ENCODE results near the gene CCSAP.
A peak's percentile ranks its signal among the peaks of the same experiment; 100 is the strongest.
"Not testable (repeated sequence)": the region's sequence is repeated elsewhere in the genome, so short reads cannot be mapped to it uniquely, and the experiment has no call there.

The CCSAP gene

DNA sequence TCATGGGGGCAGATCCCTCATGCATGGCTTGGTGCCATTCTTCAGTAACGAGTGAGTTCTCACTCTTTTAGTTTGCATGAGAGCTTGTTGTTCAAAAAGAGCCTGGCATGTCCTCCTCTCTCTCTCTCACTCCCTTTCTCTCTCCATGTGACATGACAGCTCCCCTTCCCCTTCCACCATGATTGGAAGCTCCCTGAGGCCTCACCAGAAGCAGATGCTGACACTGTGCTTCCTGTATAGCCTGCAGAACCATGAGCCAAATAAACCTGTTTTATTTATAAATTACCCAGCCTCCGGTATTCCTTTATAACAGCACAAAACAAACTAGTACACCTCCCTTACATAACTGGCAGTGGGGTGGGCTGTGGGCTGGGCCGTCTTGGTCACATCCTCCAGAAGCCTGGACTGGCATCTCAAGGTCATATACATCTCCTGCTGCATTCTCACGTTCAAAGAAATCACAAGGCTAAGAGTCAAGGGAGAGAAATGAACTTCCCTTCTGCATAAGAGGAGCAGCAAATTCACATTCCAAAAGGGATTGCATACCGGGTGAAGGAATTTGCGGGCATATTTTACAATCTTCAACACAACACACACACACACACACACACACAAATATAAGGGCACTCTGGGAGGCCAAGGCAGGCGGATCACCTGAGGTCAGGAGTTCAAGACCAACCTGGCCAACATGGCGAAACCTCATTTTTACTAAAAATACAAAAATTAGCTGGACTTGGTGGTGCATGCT is 2.3 kb upstream of the CCSAP start:
- H3K4me1 Mint-ChIP-seq = peaks cover 21% of the 10 kb centered on the region
- no peaks in the 10 kb centered on the region for H3K36me3 Mint-ChIP-seq (ENCODE audit: low read depth)
- H3K4me3 Mint-ChIP-seq = no peak overlapping the region
- DNase-seq (no peak), ATAC-seq (no peak)
- H3K27me3 Mint-ChIP-seq = peaks cover 17% of the 10 kb centered on the region
- H3K9me3 Mint-ChIP-seq = peaks cover 6% of the 10 kb centered on the region
- H3K27ac Mint-ChIP-seq = no peak overlapping the region

DNA sequence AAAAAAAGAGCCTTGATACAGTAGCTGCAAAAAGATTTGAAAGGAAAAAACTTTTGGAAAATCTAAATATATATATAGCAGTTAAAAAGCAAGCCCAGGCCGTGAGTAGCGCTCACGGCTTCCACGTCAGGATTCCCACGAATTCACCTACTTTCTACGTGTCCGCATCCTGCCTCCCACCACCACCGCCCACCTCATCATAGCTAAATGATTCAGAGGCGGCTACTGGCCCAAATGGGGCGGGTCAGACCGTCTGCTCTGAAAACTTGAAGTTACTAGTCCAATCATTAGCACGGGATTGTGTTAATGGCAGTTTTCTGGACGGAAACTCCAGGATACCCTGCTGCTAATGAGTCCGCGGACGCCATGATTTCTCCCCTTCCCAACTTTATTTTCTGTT is 1.3 kb upstream of the CCSAP start:
- Mint-ChIP-seq H3K4me3 (peak overlapping the region; percentile 79), H3K27ac (no peak overlapping the region), H3K4me1 (peaks cover 29% of the 10 kb centered on the region), H3K27me3 (peaks cover 12% of the 10 kb centered on the region), H3K9me3 (peaks cover 6% of the 10 kb centered on the region), H3K36me3 (ENCODE audit: low read depth) (no peaks in the 10 kb centered on the region)
- no peak for ATAC-seq
- peak; percentile 20 for DNase-seq

DNA sequence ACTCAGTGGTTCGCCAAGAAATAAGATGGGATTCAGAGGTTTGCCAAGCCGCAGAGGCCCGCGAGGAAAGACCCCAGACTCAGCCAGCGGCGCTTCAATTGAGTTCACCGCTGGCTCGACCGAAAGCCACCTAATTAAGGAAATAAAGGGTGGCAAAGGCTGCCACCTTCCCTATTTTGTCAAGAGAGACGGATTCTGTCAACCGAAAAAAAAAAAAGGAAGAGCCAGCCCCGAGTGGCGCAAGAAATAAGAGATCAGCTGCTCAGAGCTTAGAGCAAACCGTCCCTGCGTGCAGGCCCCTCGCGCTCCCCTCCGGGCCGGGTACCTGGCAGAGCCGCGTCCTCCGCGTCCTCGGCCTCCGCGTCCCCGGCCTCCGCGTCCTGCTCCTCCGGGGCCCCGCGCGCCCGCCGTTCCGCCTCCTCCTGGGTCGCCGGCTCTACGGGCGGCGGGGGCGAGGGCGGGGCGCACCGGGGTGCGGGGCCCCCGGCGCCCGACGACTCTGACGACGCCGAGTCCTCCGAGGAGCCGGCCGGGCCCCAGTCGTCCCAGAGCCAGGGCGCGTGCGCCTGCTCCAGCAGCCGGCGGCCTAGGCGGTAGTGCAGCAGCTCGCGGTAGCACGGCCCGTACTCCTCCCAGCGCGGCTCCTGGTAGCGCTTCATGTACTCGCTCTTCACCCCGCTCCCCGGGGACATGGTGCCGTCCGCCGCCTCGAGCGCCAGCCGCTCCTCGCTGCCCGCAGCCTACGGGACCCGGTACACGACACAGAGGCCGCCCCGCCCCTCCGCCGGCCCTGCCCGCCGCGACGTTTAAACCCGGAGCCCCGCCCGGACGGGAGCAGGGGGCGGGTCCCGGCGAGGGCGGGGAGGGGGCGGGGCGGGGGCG is 832 bp downstream of the CCSAP start:
- Mint-ChIP-seq H3K4me1 (peaks cover 47% of the 10 kb centered on the region), H3K36me3 (ENCODE audit: low read depth) (no peaks in the 10 kb centered on the region), H3K4me3 (peak overlapping the region; percentile 87), H3K9me3 (peaks cover 6% of the 10 kb centered on the region), H3K27me3 (peaks cover 11% of the 10 kb centered on the region), H3K27ac (peak overlapping the region; percentile 83)
- DNase-seq (peak; percentile 82), ATAC-seq (peak; percentile 72)

DNA sequence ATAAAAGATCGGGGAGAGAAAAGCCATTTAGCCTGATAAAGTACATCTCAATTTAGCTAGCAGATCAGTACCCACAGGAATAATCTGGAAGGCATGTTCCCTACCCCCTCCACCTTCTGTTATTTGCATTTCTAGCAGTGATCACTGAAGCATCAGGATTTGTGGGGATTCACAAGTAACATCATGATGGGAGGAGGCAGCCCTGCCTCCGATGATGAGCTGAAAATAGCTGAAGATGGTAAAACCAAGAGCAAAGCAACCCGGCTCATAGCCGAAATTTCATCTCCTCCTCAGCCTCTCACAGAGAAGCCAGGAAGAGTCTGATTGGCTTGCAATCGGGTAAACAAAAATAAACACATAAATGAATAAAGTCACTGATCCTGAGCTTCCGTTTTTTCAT is 2.4 kb downstream of the CCSAP start:
- H3K4me3 Mint-ChIP-seq = peak overlapping the region; percentile 87
- H3K27ac Mint-ChIP-seq = no peak overlapping the region
- peaks cover under 1% of the 10 kb centered on the region for H3K36me3 Mint-ChIP-seq (ENCODE audit: low read depth)
- peaks cover 47% of the 10 kb centered on the region for H3K4me1 Mint-ChIP-seq
- DNase-seq (no peak), ATAC-seq (no peak)
- H3K9me3 Mint-ChIP-seq = peaks cover 6% of the 10 kb centered on the region
- peaks cover 6% of the 10 kb centered on the region for H3K27me3 Mint-ChIP-seq

DNA sequence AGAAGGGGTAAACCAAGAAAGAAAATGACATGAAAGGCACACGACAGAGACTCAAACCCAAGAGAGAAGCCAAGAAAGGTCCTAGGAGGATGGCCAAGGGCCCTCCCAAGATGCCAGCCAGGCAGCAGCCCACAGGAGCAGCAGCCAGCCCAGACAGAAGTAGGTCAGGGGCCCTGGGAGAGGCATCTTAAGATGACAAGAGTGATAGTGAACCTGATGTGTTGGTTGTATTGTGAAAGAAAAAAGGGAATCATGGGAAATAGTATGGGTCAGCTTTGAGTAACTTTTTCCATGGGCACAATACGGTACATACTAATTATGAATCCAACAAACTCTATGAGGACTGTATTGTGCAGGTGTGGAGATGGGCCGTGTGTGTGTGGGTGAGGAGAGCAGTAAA is 3.3 kb downstream of the CCSAP start:
- Mint-ChIP-seq H3K4me1 (peaks cover 47% of the 10 kb centered on the region), H3K9me3 (peaks cover 3% of the 10 kb centered on the region), H3K4me3 (peak overlapping the region; percentile 6), H3K27ac (peak overlapping the region; percentile 4), H3K27me3 (no peaks in the 10 kb centered on the region), H3K36me3 (ENCODE audit: low read depth) (peaks cover 7% of the 10 kb centered on the region)
- ATAC-seq (peak; percentile 42), DNase-seq (no peak)

DNA sequence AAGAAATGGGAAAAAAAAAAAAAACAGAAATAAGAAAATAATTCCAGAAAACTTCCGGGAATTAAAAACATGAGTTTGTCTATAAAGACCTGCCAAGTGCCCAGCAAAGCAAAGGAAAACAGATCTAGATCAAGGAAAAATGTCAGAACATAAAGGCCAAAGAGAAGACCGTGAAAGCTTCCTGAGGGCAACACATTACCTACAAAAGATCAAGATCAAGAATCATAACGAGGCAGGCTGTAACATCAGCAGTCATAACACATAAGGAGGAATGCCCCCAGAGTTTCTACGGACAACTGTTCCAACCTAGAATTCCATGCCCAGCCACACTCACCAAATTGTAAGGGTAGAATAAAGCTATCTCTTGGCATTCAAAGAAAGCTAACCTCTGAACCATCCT is 3.8 kb downstream of the CCSAP start:
- H3K4me3 Mint-ChIP-seq = peak overlapping the region; percentile 65
- H3K27ac Mint-ChIP-seq = peak overlapping the region; percentile 60
- ATAC-seq = no peak
- no peaks in the 10 kb centered on the region for H3K27me3 Mint-ChIP-seq
- H3K9me3 Mint-ChIP-seq = peaks cover 6% of the 10 kb centered on the region
- H3K4me1 Mint-ChIP-seq = peaks cover 44% of the 10 kb centered on the region
- DNase-seq = no peak
- peaks cover 10% of the 10 kb centered on the region for H3K36me3 Mint-ChIP-seq (ENCODE audit: low read depth)

DNA sequence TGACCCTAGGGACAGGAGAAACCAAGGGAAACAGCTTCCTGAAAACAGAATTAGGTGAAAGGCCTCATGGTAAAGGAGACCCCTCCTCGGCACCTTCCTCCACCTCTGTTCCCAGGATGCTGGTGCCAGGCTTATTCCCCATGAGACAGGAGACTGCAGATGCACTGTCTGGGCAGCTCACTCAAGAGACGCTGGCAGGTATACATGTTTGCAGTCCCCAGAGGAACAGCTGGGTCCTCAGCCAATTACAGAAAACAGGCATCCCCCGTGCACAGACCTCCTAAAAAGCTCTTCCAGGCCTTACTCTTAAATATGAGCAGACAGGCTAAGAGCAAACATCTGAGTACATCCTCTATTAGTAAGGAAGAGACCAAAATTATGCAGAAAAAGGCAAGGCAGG is 6.5 kb downstream of the CCSAP start:
- Mint-ChIP-seq H3K27me3 (no peaks in the 10 kb centered on the region), H3K27ac (no peak overlapping the region), H3K9me3 (peaks cover 6% of the 10 kb centered on the region), H3K4me1 (peaks cover 37% of the 10 kb centered on the region), H3K36me3 (ENCODE audit: low read depth) (peaks cover 10% of the 10 kb centered on the region), H3K4me3 (no peak overlapping the region)
- DNase-seq (no peak), ATAC-seq (no peak)

DNA sequence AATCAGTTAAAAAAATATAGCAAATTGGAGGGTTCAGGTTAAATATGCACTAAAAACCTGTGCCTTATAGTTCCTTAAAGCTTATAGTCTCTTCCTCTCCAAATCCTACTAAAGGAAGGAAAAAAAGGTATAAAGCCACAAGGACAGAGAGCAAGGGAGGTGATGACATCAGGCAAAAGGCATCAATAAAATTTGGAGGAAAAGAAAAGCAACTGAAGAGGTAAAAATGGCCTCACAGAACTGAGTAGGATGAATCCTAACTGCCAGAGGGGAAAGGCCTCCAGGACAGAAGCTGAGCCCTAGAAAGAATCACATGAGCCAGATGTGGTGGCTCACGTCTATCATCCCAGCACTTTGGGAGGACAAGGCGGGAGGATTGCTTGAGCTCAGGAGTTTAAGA is 8.1 kb downstream of the CCSAP start:
- Mint-ChIP-seq H3K4me3 (no peak overlapping the region), H3K4me1 (peaks cover 24% of the 10 kb centered on the region), H3K9me3 (peaks cover 6% of the 10 kb centered on the region), H3K27me3 (no peaks in the 10 kb centered on the region), H3K27ac (no peak overlapping the region), H3K36me3 (ENCODE audit: low read depth) (peaks cover 13% of the 10 kb centered on the region)
- ATAC-seq (no peak), DNase-seq (no peak)

DNA sequence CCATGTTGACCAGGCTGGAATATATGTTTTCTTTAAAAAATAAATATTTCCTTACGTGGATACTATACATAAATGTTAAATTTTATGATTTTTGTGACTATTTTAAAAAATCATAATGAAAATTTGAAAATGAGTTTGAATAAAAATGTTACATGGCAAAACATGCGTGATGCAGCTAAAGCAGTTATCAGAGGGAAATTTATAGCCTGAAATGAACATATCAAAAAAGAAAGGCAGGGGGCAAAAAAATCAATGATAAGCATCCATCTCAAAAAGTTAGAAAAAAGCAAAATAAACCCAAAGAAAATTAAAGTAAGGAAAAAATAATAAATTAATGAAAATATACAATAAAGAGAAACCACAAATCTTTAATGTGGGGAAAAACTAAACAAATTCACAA is 8.6 kb downstream of the CCSAP start:
- peaks cover 6% of the 10 kb centered on the region for H3K9me3 Mint-ChIP-seq
- H3K27ac Mint-ChIP-seq = no peak overlapping the region
- H3K36me3 Mint-ChIP-seq (ENCODE audit: low read depth) = peaks cover 13% of the 10 kb centered on the region
- no peak for DNase-seq
- H3K4me1 Mint-ChIP-seq = peaks cover 20% of the 10 kb centered on the region
- H3K4me3 Mint-ChIP-seq = no peak overlapping the region
- no peak for ATAC-seq
- H3K27me3 Mint-ChIP-seq = no peaks in the 10 kb centered on the region

DNA sequence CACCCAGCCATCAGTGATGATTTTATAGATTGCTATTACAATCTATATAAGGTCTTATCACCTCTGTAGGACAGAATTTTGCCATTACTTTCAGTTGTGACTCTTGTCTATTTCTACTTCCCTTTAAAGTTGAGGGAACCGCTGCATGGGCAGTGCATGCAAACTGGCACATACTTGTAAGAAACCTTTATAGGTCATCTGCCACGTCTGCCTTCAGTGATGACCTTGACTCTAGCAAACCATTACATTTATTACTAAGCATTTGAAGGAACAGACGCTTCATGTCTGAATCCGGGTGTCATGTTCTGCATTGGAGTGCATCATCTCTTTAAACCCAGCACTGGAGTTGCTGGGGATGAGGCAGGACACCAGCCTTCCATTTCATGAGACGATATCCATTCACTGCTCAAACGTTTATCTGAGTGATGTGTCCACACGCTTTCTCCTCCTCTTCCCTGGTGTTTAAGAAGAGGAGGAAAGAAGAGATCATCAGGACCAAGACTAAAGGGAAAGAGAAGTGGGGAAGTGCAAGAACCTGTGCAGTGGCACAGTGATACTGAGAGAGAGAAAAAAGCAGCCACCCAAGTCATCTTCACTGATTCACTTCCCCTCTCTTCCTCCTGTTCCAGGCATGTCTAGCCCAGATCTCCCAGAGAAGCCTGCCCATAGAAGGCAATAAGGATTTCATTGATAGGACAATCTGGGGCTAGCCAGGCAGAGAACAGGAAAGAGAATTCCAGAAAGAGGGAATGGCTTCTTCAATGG is 14.1 kb downstream of the CCSAP start:
- Mint-ChIP-seq H3K4me3 (no peak overlapping the region), H3K9me3 (no peaks in the 10 kb centered on the region), H3K27me3 (no peaks in the 10 kb centered on the region), H3K36me3 (ENCODE audit: low read depth) (peaks cover 30% of the 10 kb centered on the region), H3K4me1 (peaks cover 45% of the 10 kb centered on the region), H3K27ac (peak overlapping the region; percentile 3)
- no peak for DNase-seq
- ATAC-seq = no peak

DNA sequence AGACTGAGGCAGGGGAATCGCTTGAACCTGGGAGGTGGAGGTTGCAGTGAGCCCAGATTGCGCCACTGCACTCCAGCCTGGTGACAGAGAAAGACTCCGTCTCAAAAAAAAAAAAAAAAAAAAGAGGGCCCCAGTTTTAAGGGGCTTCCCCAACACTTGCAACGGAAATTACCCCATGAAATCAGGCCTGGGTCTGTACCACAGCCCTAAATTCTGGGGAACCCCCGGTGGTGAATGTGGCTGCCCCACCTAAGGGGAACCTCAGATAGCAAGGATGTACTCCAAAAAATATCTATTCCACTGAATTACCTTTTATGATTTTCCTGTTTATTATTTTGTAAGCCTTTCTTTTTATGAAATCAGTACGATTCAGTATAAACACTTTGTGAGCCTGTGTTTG is 15.1 kb downstream of the CCSAP start:
- peaks cover 33% of the 10 kb centered on the region for H3K36me3 Mint-ChIP-seq (ENCODE audit: low read depth)
- peak; percentile 18 for DNase-seq
- H3K27me3 Mint-ChIP-seq, H3K27ac Mint-ChIP-seq, H3K9me3 Mint-ChIP-seq, H3K4me3 Mint-ChIP-seq: not testable (repeated sequence)
- ATAC-seq = peak; percentile 64
- peaks cover 45% of the 10 kb centered on the region for H3K4me1 Mint-ChIP-seq

DNA sequence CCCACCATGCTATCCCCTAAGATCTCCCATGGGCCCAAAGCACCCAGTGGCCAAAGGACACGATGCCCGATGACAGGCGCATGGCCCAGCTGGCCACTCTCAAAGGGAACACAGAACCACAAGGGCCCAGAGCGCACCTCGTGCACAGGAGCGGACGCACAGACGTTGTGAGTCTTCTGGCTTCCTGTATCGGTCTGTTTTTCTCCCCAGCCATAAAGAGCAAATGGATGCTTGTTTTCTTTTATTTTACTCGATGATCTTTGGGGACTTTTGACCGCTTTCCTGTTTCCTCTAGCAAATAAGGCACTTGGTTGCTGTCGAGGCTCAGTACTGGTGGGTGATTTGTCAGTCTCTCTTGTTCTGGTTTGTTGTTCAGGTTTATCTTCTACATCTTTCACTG is 16.2 kb downstream of the CCSAP start:
- Mint-ChIP-seq H3K4me1 (peaks cover 45% of the 10 kb centered on the region), H3K4me3 (peak overlapping the region; percentile 33), H3K27me3 (no peaks in the 10 kb centered on the region), H3K36me3 (ENCODE audit: low read depth) (peaks cover 33% of the 10 kb centered on the region), H3K27ac (peak overlapping the region; percentile 46), H3K9me3 (no peaks in the 10 kb centered on the region)
- ATAC-seq (no peak), DNase-seq (no peak)

DNA sequence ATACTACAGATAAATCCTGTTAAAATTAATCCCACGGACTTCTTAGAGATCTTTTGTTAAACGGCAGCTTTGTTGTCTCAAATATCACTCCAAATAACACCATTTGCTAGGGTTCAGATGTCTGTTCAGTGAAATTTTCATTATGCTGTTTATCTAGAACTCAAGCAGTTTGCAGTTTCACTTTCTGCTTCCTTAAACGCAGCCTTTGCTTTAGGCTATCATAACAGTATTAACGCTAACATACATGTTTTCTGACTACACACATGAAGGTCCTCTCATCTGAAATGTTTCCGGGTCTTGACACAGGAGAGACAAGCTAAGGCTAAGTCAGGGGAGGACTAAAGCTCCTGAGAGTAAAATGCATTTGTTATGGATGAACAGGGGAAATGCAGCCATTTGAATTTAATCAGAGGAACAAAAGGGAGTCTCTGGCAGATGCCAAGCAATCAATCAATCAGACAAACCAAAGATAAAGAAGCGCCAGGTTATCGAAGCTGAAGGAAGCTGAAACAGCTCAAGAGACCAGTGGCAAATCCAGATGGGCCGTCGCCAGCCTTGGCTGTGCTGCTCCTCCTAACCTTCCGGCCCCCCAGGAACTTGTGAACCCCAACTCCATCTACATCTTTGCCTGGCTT is 16.9 kb downstream of the CCSAP start:
- no peak for ATAC-seq
- peak overlapping the region; percentile 33 for H3K4me3 Mint-ChIP-seq
- DNase-seq = no peak
- H3K27me3 Mint-ChIP-seq = no peaks in the 10 kb centered on the region
- H3K4me1 Mint-ChIP-seq = peaks cover 45% of the 10 kb centered on the region
- peaks cover 32% of the 10 kb centered on the region for H3K36me3 Mint-ChIP-seq (ENCODE audit: low read depth)
- H3K27ac Mint-ChIP-seq = peak overlapping the region; percentile 46
- H3K9me3 Mint-ChIP-seq = no peaks in the 10 kb centered on the region

DNA sequence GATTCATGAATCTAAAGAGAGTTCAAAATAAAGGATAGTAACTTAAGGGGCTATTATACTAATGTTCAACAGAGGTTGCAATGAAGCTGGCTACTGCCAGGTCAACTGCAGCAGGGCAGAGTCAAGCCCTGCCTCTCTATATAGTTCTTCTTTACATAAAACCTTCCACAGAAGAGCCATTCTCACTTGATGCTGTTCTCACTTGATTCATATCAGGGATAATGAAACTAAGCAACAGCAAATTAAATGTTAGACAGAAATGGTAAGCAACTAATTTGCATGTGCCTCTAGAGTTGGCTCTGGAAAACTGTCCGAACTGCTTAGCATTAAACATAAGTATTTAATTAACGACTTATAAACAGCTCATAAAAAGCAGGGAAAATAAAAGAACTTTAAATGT is 17.4 kb downstream of the CCSAP start:
- H3K27ac Mint-ChIP-seq = peak overlapping the region; percentile 47
- H3K36me3 Mint-ChIP-seq (ENCODE audit: low read depth) = peaks cover 31% of the 10 kb centered on the region
- no peak overlapping the region for H3K4me3 Mint-ChIP-seq
- no peak for DNase-seq
- peaks cover 45% of the 10 kb centered on the region for H3K4me1 Mint-ChIP-seq
- no peaks in the 10 kb centered on the region for H3K27me3 Mint-ChIP-seq
- ATAC-seq = no peak
- H3K9me3 Mint-ChIP-seq = no peaks in the 10 kb centered on the region

Measured in activated naive CD8-positive, alpha-beta T cell treated with anti-CD3 and anti-CD28 coated beads, Interleukin-2, amount 50 U/mL, for 24 hours (primary cell).